HL-60 (cell line): ENCODE results near the gene CBLN3.

Source experiments
- POLR2AphosphoS5 ChIP-seq: IDR thresholded peaks from 2 replicates; pipeline ENCODE4 v1.6.1; 2012; ENCODE audit warnings: low read depth
- TF ChIP-seq, protein P1 (sequence below): IDR thresholded peaks from one replicate; pipeline ENCODE4 v1.5.1; 2011; ENCODE audit warnings: low read length, control low read depth, inconsistent platforms; ENCODE audit not compliant: insufficient read depth

DNA sequence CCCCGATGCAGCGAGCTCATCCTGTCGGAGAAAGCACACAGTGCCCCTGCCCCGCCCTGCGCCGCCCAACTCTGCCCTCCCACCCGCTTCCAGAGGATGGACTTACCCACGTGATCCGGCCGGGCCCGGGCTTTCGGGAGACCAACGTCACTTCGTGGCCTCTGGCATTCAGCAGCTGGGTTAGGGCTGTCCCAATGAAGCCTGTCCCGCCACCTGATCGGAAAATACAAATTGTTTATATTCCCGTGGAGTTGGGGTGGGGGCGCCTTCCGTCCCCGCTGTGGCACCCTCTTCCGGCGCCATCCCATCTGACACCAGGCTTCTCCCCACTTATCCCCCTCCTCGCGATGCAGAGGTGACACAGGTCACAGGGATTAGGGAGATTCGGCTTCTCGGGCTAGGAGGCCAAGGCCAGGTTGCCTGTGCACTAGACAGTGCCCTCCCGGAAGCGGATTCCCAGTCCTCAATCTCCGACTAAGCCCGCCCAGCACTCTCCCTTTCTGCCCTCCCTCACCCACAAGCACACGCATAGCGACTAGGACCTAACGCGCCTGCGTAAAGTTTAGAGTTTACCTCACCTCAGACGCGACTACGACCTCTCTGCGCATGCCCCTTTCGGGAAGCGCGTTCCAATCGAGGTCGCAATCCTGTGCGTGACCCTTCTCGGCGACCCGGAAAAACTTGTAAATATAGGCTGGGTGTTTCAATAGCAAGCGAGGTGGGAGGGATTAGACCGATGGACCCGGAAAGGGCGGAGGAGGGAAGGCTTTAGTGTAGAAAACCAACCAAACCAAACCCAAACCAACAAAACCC is 13.0 kb upstream of the CBLN3 start, which contains the start of gene SDR39U1:
- TF ChIP-seq, protein P1, sequence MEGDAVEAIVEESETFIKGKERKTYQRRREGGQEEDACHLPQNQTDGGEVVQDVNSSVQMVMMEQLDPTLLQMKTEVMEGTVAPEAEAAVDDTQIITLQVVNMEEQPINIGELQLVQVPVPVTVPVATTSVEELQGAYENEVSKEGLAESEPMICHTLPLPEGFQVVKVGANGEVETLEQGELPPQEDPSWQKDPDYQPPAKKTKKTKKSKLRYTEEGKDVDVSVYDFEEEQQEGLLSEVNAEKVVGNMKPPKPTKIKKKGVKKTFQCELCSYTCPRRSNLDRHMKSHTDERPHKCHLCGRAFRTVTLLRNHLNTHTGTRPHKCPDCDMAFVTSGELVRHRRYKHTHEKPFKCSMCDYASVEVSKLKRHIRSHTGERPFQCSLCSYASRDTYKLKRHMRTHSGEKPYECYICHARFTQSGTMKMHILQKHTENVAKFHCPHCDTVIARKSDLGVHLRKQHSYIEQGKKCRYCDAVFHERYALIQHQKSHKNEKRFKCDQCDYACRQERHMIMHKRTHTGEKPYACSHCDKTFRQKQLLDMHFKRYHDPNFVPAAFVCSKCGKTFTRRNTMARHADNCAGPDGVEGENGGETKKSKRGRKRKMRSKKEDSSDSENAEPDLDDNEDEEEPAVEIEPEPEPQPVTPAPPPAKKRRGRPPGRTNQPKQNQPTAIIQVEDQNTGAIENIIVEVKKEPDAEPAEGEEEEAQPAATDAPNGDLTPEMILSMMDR, result no peak
- TF ChIP-seq POLR2AphosphoS5, result peak; percentile 92
